HG02678 (cell line): Measurements from ENCODE around the gene ZPR1.
"Not testable (repeated sequence)": the region's sequence is repeated elsewhere in the genome, so short reads cannot be mapped to it uniquely, and the experiment has no call there.

Experiments
- ATAC-seq: cut with Tn5 transposase; IDR thresholded peaks from one replicate; pipeline ENCODE4 v1.9.1; 2021; ENCODE audit warnings: mild to moderate bottlenecking, moderate library complexity; ENCODE audit not compliant: unreplicated experiment

The ZPR1 gene, protein sequence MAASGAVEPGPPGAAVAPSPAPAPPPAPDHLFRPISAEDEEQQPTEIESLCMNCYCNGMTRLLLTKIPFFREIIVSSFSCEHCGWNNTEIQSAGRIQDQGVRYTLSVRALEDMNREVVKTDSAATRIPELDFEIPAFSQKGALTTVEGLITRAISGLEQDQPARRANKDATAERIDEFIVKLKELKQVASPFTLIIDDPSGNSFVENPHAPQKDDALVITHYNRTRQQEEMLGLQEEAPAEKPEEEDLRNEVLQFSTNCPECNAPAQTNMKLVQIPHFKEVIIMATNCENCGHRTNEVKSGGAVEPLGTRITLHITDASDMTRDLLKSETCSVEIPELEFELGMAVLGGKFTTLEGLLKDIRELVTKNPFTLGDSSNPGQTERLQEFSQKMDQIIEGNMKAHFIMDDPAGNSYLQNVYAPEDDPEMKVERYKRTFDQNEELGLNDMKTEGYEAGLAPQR

DNA sequence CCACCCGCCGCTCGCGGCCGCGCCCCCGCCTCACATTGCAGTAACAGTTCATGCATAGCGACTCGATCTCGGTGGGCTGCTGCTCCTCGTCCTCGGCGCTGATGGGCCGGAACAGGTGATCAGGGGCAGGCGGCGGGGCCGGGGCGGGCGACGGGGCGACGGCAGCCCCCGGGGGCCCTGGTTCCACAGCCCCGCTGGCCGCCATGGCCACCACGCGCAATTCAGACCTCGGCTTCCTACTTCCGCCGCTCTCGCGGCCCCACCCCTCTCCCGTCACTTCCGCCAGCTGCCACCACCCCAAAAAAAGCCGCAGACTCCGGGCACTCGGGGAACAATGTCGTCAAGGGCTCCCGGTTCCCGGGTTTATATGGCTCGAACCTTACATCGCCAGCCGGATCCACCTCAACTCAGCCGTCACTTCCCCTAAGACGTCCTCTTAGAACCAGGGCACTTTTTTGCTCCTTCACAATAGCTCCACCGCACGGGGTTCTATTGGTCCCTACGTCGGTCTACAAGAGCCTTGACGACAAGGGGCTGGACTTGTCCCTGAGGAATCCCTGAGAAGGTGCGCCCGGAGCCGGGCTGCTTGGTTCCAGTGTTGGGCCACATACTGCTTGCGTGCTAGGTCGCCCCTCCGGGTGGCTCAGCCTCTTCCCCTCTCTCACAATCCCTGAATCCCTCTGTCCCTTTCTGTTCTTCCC is at the start of gene ZPR1:
Gene ZPR1, minus strand, starts transcription at position 238 of the 701 bp plus-strand sequence. Its CDS starts 33 bp downstream, at position 205.
- ATAC-seq = peak; percentile 91

DNA sequence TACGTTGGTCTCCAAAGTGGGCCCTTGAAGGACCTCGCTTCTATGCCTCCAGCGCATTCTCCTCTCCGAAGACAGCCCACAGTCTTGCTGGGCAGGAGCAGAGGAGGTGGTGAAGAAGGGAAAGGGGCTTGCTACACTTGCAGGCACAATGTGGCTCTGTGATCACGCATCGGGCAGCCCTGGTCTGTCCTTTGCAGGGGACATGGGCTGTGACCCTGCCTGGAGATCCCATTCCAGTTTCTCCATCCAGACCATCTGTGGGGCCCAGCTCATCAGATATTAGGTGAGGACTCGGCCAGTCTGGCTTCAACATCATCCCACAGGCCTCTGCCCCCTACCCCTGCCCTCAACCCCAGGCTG is 48.8 kb upstream of the ZPR1 start:
- ATAC-seq = no peak

DNA sequence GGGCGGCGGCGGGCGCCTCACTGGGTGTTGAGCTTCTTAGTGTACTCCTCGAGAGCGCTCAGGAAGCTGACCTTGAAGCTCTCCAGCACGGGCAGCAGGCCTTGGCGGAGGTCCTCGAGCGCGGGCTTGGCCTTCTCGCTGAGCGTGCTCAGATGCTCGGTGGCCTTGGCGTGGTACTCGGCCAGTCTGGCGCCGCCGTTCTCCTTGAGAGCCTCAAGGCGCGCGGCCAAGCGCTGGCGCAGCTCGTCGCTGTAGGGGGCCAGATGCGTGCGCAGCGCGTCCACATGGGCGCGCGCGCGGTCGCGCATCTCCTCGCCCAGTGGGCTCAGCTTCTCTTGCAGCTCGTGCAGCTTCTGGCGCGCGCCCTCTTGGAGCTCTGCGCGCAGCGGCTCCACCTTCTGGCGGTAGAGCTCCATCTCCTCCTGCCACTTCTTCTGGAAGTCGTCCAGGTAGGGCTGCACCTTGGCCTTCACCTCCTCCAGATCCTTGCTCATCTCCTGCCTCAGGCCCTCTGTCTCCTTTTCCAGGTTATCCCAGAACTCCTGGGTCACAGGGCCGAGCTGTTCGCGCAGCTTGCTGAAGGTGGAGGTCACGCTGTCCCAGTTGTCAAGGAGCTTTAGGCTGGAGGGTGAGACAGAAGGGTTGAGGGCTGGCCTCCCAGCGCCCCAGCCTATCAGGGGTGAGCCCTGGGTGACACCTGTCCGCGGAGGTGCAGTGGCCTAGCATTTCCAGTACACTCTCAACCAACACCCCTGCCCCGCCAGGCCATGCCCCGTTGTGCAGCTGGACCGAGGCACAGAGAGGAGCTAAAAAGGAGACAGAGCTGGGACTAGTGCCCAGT is 48.2 kb upstream of the ZPR1 start:
- ATAC-seq = peak; percentile 81

DNA sequence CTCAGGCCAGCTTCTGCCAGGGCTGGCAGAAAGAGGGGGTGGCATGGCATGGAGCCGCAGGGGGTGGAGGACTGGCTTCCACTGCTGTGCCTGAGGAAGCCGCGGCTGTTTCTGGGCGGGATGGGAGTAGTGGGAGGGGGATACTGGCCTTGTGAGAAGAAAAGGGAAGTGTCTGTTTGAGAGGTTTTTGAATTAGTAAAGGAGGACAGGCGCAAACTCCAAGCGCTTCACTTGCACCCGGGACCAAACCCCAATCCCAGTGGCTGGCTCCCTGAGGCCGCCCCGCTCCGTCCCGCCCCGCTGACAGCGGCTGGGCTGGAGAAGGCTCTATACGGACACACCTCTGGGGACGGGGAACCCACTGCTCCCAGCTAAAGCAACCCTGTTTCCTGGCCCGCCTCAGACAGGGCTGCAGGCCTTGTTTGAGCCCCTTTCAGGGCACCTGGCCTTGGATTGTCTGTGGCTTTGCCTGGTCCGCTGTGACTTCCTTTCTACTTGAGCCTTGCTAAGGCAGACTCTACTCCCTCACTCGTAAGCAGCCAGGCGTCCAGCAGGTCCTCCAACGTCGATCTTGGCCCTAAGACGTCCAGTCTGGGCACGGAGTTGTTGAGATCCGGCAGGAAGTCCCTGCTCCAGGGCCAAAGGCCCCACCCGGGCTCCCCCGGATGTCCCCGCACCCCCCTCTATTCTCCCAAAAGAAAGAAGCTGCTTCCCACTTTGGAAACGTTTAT is 47.4 kb upstream of the ZPR1 start:
- no peak for ATAC-seq

DNA sequence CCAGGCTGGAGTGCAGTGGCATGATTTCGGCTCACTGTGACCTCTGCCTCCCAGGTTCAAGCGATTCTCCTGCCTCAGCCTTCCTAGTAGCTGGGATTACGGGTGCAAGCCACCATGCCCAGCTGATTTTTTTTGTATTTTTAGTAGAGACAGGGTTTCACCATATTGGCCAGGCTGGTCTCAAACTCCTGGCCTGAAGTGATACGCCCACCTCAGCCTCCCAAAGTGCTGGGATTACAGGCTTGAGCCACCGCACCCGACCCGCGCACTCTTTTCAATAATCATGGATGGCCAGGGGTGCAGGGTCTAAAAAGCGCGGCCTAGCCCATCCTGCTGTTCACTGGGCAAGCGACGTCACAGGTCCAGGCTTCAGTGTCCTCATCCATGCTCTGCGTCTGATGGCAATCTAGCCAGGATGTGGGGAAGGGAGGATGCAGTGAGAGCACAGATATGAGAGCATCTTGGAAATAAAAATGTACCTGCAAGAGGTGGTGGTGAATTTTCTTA is 46.8 kb upstream of the ZPR1 start:
- ATAC-seq = not testable (repeated sequence)

DNA sequence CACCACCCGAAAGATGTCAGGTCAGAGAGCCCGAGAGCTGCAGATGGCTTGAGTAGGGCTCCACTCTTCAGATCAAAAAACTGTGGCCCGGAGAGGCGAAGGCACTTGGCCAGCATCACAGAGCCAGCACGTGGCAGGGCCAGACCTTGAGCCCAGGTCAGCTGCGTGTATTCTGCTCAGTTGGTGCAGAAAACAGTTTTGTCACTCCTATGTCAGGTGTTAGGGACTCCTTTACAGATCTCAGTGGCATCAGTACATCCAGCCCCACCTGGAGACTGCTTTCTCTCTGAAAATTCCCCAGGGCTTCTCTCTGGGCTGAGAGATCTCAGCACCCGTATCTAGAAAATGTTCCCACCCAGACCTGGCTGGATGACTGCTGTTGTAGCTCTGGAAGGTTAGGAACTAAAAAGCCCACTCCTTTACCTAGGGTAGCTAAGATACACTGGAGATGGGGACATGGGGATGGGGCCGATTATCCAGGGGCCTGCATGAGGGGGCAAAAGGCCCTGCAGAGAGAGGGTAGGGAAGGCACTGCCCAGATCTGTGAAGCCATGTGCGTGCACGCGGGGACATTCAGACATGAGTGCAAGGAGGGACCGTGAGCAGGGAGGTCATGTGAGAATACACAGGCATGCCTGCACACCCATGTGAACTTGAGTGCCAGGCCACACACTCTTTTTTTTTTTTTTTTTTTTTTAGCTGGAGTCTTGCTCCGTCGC is 46.2 kb upstream of the ZPR1 start:
- no peak for ATAC-seq

DNA sequence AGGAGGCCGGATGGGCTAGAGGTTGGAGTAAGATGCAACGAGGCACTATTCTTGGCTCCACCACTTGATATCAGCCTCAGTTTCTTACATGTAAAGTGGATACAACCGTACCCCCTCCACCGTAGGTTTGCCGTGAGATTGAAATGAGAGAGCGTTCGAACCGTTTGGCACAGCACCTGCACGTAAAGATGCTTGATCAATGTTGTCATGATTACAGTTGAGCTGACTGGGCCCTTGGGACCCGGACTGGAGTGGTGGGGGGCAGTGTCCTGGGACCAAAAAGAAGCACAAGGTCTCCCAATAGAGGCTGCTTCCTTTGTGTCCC is 45.6 kb upstream of the ZPR1 start:
- no peak for ATAC-seq

DNA sequence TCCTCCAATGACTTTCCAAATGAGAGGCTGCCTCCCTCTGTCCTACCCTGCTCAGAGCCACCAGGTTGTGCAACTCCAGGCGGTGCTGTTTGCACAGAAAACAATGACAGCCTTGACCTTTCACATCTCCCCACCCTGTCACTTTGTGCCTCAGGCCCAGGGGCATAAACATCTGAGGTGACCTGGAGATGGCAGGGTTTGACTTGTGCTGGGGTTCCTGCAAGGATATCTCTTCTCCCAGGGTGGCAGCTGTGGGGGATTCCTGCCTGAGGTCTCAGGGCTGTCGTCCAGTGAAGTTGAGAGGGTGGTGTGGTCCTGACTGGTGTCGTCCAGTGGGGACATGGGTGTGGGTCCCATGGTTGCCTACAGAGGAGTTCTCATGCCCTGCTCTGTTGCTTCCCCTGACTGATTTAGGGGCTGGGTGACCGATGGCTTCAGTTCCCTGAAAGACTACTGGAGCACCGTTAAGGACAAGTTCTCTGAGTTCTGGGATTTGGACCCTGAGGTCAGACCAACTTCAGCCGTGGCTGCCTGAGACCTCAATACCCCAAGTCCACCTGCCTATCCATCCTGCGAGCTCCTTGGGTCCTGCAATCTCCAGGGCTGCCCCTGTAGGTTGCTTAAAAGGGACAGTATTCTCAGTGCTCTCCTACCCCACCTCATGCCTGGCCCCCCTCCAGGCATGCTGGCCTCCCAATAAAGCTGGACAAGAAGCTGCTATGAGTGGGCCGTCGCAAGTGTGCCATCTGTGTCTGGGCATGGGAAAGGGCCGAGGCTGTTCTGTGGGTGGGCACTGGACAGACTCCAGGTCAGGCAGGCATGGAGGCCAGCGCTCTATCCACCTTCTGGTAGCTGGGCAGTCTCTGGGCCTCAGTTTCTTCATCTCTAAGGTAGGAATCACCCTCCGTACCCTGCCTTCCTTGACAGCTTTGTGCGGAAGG is 44.8 kb upstream of the ZPR1 start:
- no peak for ATAC-seq

DNA sequence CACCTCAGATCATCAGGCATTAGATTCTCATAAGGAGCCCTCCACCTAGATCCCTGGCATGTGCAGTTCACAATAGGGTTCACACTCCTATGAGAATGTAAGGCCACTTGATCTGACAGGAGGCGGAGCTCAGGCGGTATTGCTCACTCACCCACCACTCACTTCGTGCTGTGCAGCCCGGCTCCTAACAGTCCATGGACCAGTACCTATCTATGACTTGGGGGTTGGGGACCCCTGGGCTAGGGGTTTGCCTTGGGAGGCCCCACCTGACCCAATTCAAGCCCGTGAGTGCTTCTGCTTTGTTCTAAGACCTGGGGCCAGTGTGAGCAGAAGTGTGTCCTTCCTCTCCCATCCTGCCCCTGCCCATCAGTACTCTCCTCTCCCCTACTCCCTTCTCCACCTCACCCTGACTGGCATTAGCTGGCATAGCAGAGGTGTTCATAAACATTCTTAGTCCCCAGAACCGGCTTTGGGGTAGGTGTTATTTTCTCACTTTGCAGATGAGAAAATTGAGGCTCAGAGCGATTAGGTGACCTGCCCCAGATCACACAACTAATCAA is 44.0 kb upstream of the ZPR1 start:
- ATAC-seq = no peak

DNA sequence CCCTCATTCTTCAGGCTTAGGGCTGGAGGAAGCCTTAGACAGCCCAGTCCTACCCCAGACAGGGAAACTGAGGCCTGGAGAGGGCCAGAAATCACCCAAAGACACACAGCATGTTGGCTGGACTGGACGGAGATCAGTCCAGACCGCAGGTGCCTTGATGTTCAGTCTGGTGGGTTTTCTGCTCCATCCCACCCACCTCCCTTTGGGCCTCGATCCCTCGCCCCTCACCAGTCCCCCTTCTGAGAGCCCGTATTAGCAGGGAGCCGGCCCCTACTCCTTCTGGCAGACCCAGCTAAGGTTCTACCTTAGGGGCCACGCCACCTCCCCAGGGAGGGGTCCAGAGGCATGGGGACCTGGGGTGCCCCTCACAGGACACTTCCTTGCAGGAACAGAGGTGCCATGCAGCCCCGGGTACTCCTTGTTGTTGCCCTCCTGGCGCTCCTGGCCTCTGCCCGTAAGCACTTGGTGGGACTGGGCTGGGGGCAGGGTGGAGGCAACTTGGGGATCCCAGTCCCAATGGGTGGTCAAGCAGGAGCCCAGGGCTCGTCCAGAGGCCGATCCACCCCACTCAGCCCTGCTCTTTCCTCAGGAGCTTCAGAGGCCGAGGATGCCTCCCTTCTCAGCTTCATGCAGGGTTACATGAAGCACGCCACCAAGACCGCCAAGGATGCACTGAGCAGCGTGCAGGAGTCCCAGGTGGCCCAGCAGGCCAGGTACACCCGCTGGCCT is 42.5 kb upstream of the ZPR1 start:
- ATAC-seq = no peak

DNA sequence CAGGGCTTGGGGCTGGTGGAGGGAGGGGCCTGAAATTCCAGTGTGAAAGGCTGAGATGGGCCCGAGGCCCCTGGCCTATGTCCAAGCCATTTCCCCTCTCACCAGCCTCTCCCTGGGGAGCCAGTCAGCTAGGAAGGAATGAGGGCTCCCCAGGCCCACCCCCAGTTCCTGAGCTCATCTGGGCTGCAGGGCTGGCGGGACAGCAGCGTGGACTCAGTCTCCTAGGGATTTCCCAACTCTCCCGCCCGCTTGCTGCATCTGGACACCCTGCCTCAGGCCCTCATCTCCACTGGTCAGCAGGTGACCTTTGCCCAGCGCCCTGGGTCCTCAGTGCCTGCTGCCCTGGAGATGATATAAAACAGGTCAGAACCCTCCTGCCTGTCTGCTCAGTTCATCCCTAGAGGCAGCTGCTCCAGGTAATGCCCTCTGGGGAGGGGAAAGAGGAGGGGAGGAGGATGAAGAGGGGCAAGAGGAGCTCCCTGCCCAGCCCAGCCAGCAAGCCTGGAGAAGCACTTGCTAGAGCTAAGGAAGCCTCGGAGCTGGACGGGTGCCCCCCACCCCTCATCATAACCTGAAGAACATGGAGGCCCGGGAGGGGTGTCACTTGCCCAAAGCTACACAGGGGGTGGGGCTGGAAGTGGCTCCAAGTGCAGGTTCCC is 41.8 kb upstream of the ZPR1 start, which contains the start of gene APOC3:
Gene APOC3, plus strand, starts transcription at position 383 of the 659 bp plus-strand sequence. CDS start 676 bp downstream, outside the sequence.
- ATAC-seq = no peak

DNA sequence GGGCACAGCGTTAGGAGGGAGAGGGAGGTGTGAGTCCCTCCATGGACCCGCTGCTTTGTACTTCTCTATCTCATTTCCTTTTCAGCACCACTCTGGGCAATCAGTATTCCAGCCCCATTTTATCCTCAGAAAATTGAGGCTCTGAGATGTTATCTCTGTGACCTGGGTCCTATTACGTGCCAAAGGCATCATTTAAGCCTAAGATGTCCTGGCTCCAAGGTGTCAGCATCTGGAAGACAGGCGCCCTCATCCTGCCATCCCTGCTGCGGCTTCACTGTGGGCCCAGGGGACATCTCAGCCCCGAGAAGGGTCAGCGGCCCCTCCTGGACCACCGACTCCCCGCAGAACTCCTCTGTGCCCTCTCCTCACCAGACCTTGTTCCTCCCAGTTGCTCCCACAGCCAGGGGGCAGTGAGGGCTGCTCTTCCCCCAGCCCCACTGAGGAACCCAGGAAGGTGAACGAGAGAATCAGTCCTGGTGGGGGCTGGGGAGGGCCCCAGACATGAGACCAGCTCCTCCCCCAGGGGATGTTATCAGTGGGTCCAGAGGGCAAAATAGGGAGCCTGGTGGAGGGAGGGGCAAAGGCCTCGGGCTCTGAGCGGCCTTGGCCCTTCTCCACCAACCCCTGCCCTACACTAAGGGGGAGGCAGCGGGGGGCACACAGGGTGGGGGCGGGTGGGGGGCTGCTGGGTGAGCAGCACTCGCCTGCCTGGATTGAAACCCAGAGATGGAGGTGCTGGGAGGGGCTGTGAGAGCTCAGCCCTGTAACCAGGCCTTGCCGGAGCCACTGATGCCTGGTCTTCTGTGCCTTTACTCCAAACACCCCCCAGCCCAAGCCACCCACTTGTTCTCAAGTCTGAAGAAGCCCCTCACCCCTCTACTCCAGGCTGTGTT is 41.1 kb upstream of the ZPR1 start:
- ATAC-seq = no peak

DNA sequence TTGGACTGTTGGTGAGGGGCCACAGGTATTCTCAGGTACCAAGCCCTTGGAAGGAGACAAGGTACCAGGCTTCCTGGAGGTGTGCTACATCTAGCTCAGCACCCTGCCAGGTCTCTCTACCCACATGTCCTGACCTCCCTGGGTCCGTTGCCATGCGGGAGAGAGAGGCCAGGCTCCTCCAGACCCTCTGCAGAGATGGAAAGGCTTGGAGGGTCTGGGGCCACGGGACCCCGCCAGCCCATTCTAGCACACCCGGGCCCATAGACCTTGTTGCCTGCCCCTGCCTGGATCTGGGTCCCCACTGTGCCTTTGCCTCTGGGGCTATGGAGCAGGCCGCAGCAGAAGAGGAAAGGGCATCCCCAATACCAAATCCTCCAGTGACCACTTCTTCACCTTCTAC is 39.6 kb upstream of the ZPR1 start:
- no peak for ATAC-seq

DNA sequence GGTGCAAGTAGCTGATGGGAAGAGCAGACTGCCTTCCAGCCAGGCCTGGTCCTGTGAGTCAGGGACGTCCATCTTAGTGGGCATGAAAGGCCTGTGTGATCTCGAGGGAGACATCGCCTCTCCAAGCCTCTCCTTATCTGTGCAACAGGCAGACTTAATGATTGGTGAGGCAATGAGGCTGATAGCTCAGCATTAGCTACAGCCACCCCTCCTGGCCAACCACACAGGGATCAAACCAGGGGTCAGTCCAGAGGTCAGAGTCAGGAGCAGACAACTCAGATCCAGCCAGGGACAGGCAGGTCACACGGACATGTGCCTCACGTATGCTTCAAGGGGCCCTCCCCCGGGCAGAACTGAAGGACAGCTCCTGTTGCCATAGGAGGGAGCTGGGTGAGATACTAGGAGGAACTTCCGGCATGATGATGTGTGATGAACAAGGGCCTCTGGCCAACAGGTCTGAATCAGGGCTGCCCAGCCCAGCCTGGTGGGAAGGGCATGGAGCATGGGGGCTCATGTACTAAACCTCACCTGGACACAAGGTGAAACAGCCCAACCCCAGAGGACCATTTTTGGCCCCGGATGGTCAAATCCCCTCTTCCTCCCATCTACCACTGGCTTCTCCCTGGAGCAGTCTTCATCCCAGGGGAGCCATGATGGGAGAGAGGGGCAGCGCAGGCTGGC is 39.1 kb upstream of the ZPR1 start:
- no peak for ATAC-seq

DNA sequence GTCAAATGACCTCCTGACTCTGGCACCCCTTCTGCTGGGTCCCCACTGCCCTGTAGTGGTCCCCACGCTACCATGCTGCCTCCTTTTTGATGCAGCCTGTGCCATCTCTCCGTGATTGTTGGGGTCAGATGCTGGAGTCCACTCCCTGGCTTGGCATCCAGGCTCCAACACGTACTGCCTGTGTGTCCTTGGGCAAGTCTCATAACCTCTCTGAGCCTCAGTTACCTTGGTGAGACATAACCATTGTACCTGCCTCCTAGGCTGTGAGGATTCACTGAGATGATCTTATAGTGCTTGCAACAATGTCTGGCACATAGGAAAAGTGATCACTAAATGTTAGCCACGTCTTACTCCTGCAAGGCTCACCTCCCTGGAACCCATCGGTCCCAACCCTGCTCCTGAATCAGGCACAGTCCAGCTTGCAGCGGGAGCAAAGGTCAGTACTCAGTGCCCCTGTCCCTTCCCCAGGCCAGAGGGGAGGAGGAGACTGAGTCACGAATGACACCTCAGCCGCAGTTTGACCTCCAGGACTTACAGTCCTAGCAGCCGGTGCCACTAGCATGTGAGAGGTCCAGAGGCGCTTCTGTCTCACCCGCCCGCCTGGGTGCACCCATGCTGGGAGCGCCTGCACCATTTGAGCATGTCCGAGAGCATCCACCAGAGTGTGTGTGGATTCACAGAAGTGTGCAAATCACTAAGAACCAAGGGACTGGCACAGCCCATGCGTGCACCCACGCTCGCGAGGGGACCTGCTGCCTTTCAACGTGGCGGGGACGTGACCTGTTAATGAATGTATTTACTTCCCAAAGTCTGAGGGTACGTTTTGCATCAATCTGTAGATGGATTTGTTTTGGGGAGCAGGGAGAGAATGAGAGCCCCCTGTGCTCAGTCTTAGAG is 38.3 kb upstream of the ZPR1 start:
- ATAC-seq = no peak
